Stimulated activated CD4-positive, alpha-beta T cell treated with anti-CD3 and anti-CD28 coated beads, Interleukin-1b, Interleukin-23, amount 100 ng/mL, for 1 hour (primary cell): ENCODE data around the gene ERCC6L2.

Experiments used
- DNase-seq, 2 donors: peaks; one replicate each; pipeline ENCODE4 v3.0.0-alpha.2; 2020; ENCODE audit warnings: low read depth in 2 of 2

ERCC6L2 gene, protein sequence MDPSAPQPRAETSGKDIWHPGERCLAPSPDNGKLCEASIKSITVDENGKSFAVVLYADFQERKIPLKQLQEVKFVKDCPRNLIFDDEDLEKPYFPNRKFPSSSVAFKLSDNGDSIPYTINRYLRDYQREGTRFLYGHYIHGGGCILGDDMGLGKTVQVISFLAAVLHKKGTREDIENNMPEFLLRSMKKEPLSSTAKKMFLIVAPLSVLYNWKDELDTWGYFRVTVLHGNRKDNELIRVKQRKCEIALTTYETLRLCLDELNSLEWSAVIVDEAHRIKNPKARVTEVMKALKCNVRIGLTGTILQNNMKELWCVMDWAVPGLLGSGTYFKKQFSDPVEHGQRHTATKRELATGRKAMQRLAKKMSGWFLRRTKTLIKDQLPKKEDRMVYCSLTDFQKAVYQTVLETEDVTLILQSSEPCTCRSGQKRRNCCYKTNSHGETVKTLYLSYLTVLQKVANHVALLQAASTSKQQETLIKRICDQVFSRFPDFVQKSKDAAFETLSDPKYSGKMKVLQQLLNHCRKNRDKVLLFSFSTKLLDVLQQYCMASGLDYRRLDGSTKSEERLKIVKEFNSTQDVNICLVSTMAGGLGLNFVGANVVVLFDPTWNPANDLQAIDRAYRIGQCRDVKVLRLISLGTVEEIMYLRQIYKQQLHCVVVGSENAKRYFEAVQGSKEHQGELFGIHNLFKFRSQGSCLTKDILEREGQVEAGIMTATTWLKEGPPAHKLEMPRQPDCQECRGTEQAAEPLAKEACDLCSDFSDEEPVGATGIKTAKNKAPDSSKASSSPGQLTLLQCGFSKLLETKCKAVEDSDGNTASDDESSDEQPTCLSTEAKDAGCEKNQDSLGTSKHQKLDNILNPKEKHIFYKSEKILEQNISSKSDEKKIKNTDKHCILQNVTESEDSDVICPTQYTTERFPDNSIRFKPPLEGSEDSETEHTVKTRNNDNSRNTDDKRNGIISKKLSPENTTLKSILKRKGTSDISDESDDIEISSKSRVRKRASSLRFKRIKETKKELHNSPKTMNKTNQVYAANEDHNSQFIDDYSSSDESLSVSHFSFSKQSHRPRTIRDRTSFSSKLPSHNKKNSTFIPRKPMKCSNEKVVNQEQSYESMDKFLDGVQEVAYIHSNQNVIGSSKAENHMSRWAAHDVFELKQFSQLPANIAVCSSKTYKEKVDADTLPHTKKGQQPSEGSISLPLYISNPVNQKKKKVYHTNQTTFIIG (N-terminal part only)

GRCh38 chr9:95875305-95876137 lies at the start of gene ERCC6L2:
Gene ERCC6L2 (plus strand): TSS chr9:95875691. CDS start chr9:95876039, 348 bp downstream.
- peak; percentile 76 to 81 for DNase-seq

- DNase-seq: no peak
Measured at GRCh38 chr9:95826183-95826838, 49.2 kb upstream of the ERCC6L2 start.

DNA sequence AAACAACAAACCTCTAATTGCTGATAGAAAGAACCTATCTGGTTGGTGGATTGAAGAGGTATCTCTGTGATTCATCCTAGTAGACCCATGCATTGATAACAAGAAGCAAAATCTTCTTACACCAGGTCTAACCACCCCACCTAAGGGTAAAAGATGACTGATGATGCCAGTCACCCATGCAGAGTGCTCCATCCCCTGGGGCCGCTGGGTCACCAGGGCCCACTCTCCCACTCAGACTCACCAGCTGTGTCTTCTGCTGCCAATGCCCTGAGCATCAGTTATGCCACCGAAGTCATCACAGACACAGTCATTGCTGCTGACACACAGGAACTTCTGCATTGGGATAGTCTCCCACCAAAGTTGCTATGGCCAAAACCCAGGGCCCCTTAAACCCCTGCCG lies 44.7 kb upstream of the ERCC6L2 start:
- DNase-seq: no peak

- DNase-seq: no peak
Measured at GRCh38 chr9:95831810-95832209, 43.7 kb upstream of the ERCC6L2 start.

DNA sequence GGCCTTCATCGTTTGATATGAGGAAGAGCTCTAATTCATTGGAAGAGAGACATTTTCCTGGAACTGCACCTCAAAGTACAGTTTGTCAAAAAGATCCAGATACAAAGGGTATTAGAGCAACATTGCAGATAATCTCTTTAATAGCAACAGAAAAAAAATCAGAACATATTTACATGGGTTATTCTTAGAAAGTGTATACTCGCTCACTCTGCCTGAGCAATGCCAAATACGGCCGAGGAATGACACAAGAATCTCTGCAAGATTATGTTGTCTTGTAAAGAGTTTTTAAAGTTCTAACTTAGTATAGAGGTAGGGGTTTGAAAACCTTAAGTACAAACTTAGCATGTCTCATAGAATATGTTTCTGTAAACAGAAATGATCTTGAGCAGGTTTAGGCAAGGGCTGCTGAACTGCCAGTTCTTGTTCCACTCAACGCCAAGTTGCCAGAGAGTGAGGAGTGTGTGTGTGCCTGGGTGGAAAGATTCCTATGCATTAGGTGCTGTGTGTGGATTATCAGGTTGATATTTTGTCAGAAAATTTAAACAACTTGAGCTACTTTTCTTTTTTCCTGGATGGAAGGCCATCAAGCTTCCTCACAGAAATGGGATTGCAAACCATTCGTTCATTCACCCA lies 41.8 kb upstream of the ERCC6L2 start:
- DNase-seq: no peak

DNA sequence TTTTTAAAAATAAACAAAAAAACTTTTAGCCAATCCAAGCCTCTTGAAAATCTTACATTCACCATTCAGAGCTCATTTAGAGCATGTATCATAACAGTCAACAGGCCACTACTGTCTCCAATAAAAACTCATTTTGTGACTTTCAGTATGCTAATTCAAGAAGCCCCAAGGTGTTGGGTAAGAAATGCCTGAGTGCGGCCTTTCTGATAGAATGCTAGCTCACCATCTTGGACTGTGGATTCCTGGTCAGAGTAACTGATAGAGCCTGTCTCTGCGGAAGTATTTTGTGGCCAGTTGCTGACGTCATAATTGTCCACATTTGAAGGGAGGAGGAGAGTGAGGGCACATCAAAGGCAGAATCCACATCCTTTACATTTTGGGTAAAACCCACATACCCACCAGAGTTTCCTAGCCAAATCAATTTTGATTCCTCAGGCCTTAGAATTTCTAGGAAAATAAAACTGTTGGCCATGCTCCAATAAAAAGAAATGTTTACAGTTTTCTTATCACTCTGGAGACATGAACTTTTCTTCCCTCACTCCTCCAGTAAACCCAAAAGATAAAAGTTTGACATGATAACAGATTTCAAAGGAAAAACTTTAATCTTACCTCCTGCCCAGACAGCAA lies 41.1 kb upstream of the ERCC6L2 start:
- no peak for DNase-seq

DNA sequence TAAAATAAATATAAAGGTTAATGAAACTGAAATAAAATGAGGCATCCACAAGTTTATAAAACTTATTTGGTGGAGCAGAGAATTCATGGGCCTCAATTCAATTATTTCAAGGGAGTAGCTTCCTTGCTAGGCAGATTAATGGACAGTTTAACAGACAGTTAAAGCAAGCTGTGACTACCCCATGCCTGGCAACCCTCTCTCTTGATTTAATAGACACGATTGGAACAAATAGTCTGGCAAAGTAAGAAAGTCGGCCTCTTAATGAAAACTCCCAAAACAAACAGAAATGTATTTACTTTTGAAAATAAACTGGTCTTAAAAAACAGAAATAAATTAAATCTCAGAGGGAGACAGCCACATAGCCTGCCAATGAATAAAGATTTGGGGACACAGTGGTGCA lies 40.1 kb upstream of the ERCC6L2 start:
- no peak for DNase-seq

- no peak for DNase-seq
Measured at GRCh38 chr9:95836072-95836471, 39.4 kb upstream of the ERCC6L2 start.

GRCh38 chr9:95839012-95839411 lies 36.5 kb upstream of the ERCC6L2 start:
- no peak for DNase-seq

DNA sequence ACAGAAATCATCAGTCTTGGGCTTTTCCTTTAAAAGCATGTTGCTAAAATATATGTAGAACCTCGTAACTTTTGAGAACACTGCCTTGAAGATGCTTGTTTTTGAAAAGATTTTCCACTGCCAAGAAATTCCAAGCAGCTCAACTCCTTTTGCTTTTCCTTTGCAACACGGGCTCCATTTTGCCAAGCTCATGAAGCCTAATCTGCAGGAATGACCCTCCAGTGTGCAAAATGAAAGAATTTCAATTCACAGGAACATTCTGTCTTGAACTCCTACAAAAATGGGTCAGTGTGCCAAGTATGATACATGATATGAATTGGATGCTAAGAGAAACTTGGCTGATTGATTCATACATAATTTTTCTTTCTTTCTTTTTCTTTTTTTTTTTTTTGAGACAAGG lies 35.4 kb upstream of the ERCC6L2 start:
- no peak for DNase-seq

DNA sequence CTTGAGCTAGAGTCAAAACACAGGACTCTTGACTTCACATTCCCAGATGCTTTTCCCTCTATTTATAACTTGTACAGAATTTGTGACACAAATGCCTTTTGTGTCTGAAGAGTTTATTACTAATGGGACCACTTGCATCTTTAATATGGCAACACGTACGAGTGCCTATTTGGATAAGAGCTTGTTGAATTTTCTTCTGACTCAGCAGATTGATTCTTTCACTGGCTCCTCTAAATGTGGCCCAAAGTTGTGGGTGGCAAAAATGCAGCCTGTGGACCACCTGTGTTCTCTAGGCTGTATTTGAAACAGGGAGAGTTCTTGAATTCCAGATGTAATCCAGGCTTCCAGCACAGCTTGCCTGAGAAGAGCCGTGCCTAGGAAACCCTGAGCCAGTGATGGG lies 34.1 kb upstream of the ERCC6L2 start:
- DNase-seq: no peak

GRCh38 chr9:95845751-95846150 lies 29.7 kb upstream of the ERCC6L2 start:
- DNase-seq: no peak

GRCh38 chr9:95848764-95849163 lies 26.7 kb upstream of the ERCC6L2 start:
- no peak for DNase-seq

DNA sequence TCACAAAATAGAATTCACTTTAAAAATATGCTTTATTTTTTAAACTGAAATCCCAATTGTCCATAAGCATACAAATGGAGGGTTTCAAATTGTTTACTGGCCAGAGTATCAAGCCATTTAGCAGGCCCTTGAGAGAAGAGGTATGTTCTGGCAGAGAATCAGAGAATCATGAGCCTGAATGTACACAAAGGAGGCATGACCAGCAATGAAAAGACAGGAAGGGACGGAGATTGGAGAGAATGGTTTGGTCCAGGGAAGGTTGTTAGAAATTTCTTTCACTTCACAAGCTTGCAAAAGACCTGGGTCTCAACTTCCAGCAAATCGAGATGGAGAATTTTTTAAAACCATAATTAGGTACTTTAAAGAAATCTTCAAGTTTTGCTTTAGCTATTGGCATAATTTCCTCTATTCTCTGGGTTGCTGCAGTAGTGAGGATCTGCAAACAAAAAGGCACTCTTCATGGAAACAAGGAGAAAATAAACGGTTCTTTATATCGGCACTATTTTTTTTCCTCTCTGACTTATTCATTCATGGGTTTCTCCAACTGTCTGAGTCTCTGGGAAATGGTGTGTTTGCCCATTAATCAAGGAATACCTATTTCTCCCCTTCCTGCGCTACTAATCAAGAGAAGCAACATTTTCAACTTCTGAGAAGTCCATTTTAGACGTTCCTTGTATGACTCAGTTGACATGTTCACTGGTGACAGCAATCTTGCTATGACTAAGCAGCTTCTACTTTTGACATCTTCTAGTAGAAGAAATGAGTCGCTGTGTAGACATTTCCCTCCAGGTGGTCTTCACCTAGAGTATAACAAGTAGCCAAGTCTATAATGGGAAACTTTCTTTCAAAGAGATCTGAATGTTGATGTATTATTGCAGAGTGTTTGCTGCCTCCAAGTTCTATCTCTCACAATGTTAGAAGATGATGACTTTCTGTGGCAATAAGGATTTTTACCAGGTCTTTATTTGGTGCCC lies 23.1 kb upstream of the ERCC6L2 start:
- no peak for DNase-seq

DNA sequence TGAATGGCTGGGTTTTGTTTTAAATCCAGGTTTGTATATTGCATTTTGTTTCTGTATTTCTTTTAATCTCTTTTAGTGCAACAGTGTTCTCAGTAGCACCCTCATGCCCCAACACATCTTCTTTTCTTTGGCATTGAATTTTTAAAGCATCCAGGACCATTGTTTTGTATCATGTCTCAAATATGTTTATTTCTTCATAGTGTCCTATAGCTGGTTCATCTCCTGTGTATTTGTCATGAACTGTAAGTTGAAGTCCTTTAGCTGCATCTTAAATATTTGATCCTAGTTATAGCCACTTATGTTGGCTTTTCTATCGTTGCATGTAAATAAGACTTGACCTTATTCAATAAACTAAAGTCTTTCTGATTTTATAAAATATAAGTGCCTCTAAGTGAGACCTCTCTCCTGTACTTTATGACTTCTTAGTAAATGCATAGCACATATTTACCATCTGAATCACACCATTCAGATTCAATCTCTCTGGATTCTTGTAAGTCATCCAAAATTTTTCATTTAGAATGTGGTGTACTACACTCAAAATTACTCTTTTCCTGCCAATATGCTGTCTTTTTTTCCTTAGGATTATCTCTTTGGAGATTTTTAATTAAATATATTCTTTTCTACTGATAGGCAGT lies 21.0 kb upstream of the ERCC6L2 start:
- no peak for DNase-seq

DNA sequence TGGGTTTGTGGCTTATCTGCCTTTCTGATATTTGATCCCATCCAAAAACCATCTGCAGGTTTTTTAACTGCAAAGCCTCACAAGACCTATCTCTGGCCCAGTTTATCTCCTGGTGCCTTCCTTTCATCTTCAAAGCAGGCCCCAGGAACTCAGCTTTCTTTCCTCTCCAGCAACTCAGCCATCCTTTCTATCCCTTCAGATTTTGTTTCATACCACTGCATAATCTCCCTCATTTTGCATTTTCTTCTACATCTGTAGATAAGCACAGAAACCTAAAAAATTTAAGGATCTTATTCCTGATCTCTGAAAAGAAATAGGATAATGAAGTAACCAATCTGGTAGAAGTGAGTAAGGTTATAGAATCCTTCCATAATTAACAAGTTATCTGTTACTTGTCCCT lies 19.5 kb upstream of the ERCC6L2 start:
- no peak for DNase-seq

DNA sequence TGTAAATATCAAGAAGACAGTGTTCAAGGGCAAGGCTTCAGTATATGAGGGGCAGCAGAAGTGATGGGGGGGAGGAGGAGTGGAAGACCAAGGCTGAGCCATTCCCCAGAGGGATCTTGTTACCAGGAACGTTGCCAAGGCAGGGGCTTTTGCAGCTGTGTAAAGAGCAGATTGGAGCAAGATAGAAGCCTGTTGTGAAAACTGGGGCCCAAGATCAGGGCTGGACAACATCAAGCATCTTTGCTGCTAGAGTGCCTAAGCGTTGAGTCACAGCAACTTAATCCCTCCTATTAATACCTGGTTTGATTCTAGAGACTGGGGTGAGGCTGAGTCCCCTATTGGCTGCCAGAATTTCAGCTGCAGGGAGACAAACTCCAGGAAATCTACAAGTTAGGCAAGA lies 18.4 kb upstream of the ERCC6L2 start:
- no peak for DNase-seq

DNA sequence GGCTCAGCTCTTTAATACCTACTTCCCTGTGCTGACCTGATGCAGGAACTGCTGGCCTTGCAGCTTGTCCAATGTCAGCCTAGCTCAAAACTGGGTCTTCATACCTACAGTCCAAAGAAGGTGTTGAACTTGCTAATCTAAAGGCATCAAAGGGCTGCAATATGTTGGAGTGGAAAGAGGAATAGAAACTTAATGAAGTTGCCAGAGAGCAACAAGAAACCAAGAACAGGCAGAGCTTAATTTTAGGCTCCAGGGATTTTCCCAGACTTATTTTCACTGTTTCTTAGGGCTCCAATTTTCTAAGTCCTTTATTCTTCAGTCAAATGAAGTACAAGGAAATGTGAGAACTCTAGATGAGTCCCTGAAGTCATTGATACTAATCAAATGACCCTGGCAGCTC lies 17.6 kb upstream of the ERCC6L2 start:
- DNase-seq: no peak
